ENCODE data around the gene ZNF879.

GRCh38 chr5:179006564-179006963 lies 17.0 kb upstream of the ZNF879 start:
- TF ChIP-seq CTCF (IDR thresholded peaks at IDR 0.05) (no peak), ZFX (IDR thresholded peaks at IDR 0.05; ENCODE audit: borderline replicate concordance) (no peak)
